Measurements from ENCODE around the gene SLC16A9.

The SLC16A9 gene

GRCh38 chr10:59611048-59611447, 98.6 kb downstream of the SLC16A9 start:
- DNase-seq (ENCODE audit: low read depth in 2 of 2), result no peak
- TF ChIP-seq CTCF (IDR thresholded peaks at IDR 0.05; ENCODE audit: low read depth, low read length), result no peak
- H3K4me3 ChIP-seq (replicated peaks in 1 of 2; ENCODE audit: low read depth in 2 of 2, low read length in 2 of 2), result no peak overlapping the region

- no peak for TF ChIP-seq CTCF (IDR thresholded peaks at IDR 0.05; ENCODE audit: low read depth, low read length)
- DNase-seq (ENCODE audit: low read depth in 2 of 2), result no peak
- H3K4me3 ChIP-seq (replicated peaks in 1 of 2; ENCODE audit: low read depth in 2 of 2, low read length in 2 of 2), result no peak overlapping the region
These were observed 101.7 kb downstream of the SLC16A9 start for GRCh38 chr10:59607970-59608369.

- TF ChIP-seq CTCF (IDR thresholded peaks at IDR 0.05; ENCODE audit: low read depth, low read length), result no peak
- DNase-seq (ENCODE audit: low read depth in 2 of 2), result peak; percentile 47 to 59
- H3K4me3 ChIP-seq (replicated peaks in 1 of 2; ENCODE audit: low read depth in 2 of 2, low read length in 2 of 2), result no peak overlapping the region
These were observed 103.1 kb downstream of the SLC16A9 start for GRCh38 chr10:59606551-59606961.

GRCh38 chr10:59601985-59602384, 107.7 kb downstream of the SLC16A9 start:
- TF ChIP-seq CTCF (IDR thresholded peaks at IDR 0.05; ENCODE audit: low read depth, low read length), result no peak

More at GRCh38 chr10:59601985-59602384, 107.7 kb downstream of the SLC16A9 start:
- no peak overlapping the region for H3K4me3 ChIP-seq (replicated peaks in 1 of 2; ENCODE audit: low read depth in 2 of 2, low read length in 2 of 2)
- no peak for DNase-seq (ENCODE audit: low read depth in 2 of 2)
